Endothelial cell of umbilical vein (primary cell): Measurements from ENCODE around the gene ABCC4. TPM values are rescaled to one million over a fixed set of nuclear protein-coding genes. Genes with fewer than 3 reads are reported as not detected.

Source experiments
- BruUV-seq: library from RNA; stranded (reverse); fragments of 400-500 nt; replicated peaks from 2 replicates; lab custom pipeline; 2021; lab: Mats Ljungman, UMichigan
- CTCF ChIA-PET: fragments of 300-600, 350-600 bp; sonication (Branson Sonifier 250); formaldehyde crosslinking; loops from one replicate; lab custom pipeline; 2021; ENCODE audit warnings: antibody characterized with exemption, inconsistent platforms; lab: Charles Lee
- POLR2A ChIA-PET: fragments of 300-600, 350-600 bp; sonication (Branson Sonifier 250); formaldehyde crosslinking; loops from one replicate; lab custom pipeline; 2021; ENCODE audit warnings: antibody characterized with exemption, inconsistent platforms; lab: Charles Lee
- DNase-seq: peaks from one replicate; pipeline ENCODE4 v3.0.0-alpha.2; 2011; ENCODE audit warnings: low read depth, low spot score
- FAIRE-seq: peaks from 2 replicates; lab custom pipeline; 2011; peaks lifted over from hg19 to GRCh38; lab: Jason Lieb, UNC
- H2AFZ ChIP-seq: 2 replicates; pipeline ENCODE4 v1.6.0; 2012; ENCODE audit warnings: low read depth, low read length, control low read depth, inconsistent platforms
- H3K27ac ChIP-seq: 2 replicates; pipeline ENCODE4 v1.5.1; 2011; ENCODE audit warnings: low read depth, mild to moderate bottlenecking, control low read depth, low read length, moderate library complexity; ENCODE audit not compliant: insufficient read depth
- H3K27me3 ChIP-seq, 2 experiments: 2 replicates each; pipeline versions ENCODE4 v1.6.0 to v1.6.1; 2011; ENCODE audit warnings: low read length in 2 of 2, mixed read lengths in 1 of 2; ENCODE audit not compliant: control insufficient read depth in 2 of 2, insufficient read depth in 2 of 2
- H3K36me3 ChIP-seq, 2 experiments: 2 replicates in 1 of 2; 3 replicates in 1 of 2; pipeline ENCODE4 v1.5.1; 2011; ENCODE audit warnings: low read length in 2 of 2, mild to moderate bottlenecking in 1 of 2, moderate library complexity in 1 of 2; ENCODE audit not compliant: control insufficient read depth in 2 of 2, insufficient read depth in 2 of 2; ENCODE audit errors: extremely low read depth in 1 of 2
- H3K4me1 ChIP-seq: 3 replicates; pipeline ENCODE4 v1.5.1; 2011; ENCODE audit warnings: mild to moderate bottlenecking, low read length; ENCODE audit not compliant: control insufficient read depth, insufficient read depth; ENCODE audit errors: extremely low read depth
- H3K4me2 ChIP-seq: 2 replicates; pipeline ENCODE4 v1.6.1; 2011; ENCODE audit warnings: low read length, control low read depth, mixed read lengths; ENCODE audit not compliant: insufficient read depth
- H3K4me3 ChIP-seq, 3 experiments: fragments of 200-600 bp in 1 of 3; sonication (generic), shearing (Covaris generic) in 1 of 3; replicated peaks in 1 of 3; 2 replicates each; pipeline ENCODE4 v1.5.1; 2011 to 2016; ENCODE audit warnings: control low read depth in 3 of 3, low read length in 3 of 3, mild to moderate bottlenecking in 2 of 3, inconsistent platforms in 1 of 3, low read depth in 1 of 3, moderate library complexity in 1 of 3; ENCODE audit not compliant: insufficient read depth in 1 of 3
- H3K79me2 ChIP-seq: 2 replicates; pipeline ENCODE4 v1.6.0; 2012; ENCODE audit warnings: low read length, inconsistent platforms; ENCODE audit not compliant: control insufficient read depth, insufficient read depth
- H3K9ac ChIP-seq: replicated peaks from 2 replicates; pipeline ENCODE3; 2011; ENCODE audit warnings: low read length, control low read depth; ENCODE audit not compliant: insufficient read depth; ENCODE audit errors: extremely low read depth
- H3K9me1 ChIP-seq: replicated peaks from 3 replicates; pipeline ENCODE4 v1.6.0; 2011; ENCODE audit warnings: mild to moderate bottlenecking, low read length; ENCODE audit not compliant: control insufficient read depth, insufficient read depth; ENCODE audit errors: extremely low read depth
- H3K9me3 ChIP-seq: replicated peaks from 2 replicates; pipeline ENCODE4 v1.5.1; 2012; ENCODE audit warnings: low read length, inconsistent platforms; ENCODE audit not compliant: control insufficient read depth, insufficient read depth
- H4K20me1 ChIP-seq: replicated peaks from 2 replicates; pipeline ENCODE3; 2011; ENCODE audit warnings: mild to moderate bottlenecking, low read length; ENCODE audit not compliant: control insufficient read depth, insufficient read depth; ENCODE audit errors: extremely low read depth
- EZH2 ChIP-seq: IDR thresholded peaks from 2 replicates; pipeline ENCODE4 v1.6.1; 2012; ENCODE audit warnings: borderline replicate concordance, low read depth, mild to moderate bottlenecking, moderate library complexity, low read length, inconsistent platforms; ENCODE audit not compliant: severe bottlenecking
- FOS ChIP-seq: IDR thresholded peaks from 2 replicates; pipeline ENCODE4 v1.6.1; 2011; ENCODE audit warnings: mild to moderate bottlenecking, low read length, moderate library complexity, borderline replicate concordance; ENCODE audit not compliant: insufficient read depth
- GATA2 ChIP-seq: IDR thresholded peaks from 2 replicates; pipeline ENCODE4 v1.7.0; 2011; ENCODE audit warnings: low read depth, mild to moderate bottlenecking, moderate library complexity, mixed read lengths, low read length; ENCODE audit not compliant: insufficient read length, insufficient read depth
- JUN ChIP-seq: IDR thresholded peaks from 2 replicates; pipeline ENCODE4 v1.6.1; 2011; ENCODE audit warnings: borderline replicate concordance, low read depth; ENCODE audit not compliant: insufficient read length, insufficient read depth
- MAX ChIP-seq: IDR thresholded peaks from 2 replicates; pipeline ENCODE4 v1.6.1; 2011; ENCODE audit not compliant: insufficient read depth, insufficient read length
- MYC ChIP-seq: IDR thresholded peaks from one replicate; pipeline ENCODE4 v1.6.1; 2011; ENCODE audit warnings: mild to moderate bottlenecking, low read depth, low read length
- POLR2A ChIP-seq: IDR thresholded peaks from 2 replicates; pipeline ENCODE4 v1.6.1; 2012; ENCODE audit warnings: low read depth, mild to moderate bottlenecking, control low read depth, low read length
- POLR2AphosphoS5 ChIP-seq: IDR thresholded peaks from 2 replicates; pipeline ENCODE4 v1.6.1; 2012; ENCODE audit warnings: low read depth, mild to moderate bottlenecking, control low read depth, low read length, moderate library complexity; ENCODE audit not compliant: insufficient read depth
- dilution Hi-C: fragments of 300-500 bp; cut with MboI; formaldehyde crosslinking; loops from one replicate; pipeline ENCODE4 v1.15.0; 2019; ENCODE audit warnings: low sequenced_read_pairs; ENCODE audit not compliant: extremely low pct_ligation_motif_present
- intact Hi-C: fragments of 100-400 bp; cut with micrococcal nuclease; formaldehyde crosslinking; loops from one replicate; pipeline ENCODE4 v1.10.0; 2022
- polyA plus RNA-seq, 4 experiments: library from polyadenylated mRNA; depleted of rRNA in 3 of 4; stranded (reverse) in 3 of 4; unstranded in 1 of 4; fragments of >200 nt; gene quantifications; 2 replicates each; pipeline versions ENCODE4 v1.2.1 to v1.2.3, GENCODE V29; 2011 to 2012; ENCODE audit warnings: missing spikeins in 1 of 4
- total RNA-seq: library from RNA; stranded (reverse); gene quantifications from 2 replicates; pipeline ENCODE4 v1.2.3, GENCODE V29; 2021
- TF ChIP-seq, protein P1 (sequence below), 2 donors: IDR thresholded peaks; 1 replicate in 1 of 2; 2 replicates in 1 of 2; pipeline ENCODE4 v1.5.1; 2011; ENCODE audit warnings: low read length in 2 of 2, mild to moderate bottlenecking in 2 of 2, moderate library complexity in 2 of 2, control low read depth in 1 of 2, inconsistent platforms in 1 of 2, low read depth in 1 of 2; ENCODE audit not compliant: insufficient read depth in 1 of 2; ENCODE audit errors: extremely low read depth in 1 of 2

ABCC4 gene
- total and polyA plus RNA-seq, 2 donors (not counting 3 experiments of a cell fraction or from before 2014, with no cell fraction given), result 9.2 to 15.9 TPM

- Histone ChIP-seq H3K4me3 (no peak overlapping the region), H2AFZ (no peak overlapping the region), H3K27ac (no peak overlapping the region), H4K20me1 (no peaks in the 10 kb centered on the region), H3K79me2 (no peaks in the 10 kb centered on the region), H3K36me3 (no peaks in the 10 kb centered on the region), H3K4me1 (no peaks in the 10 kb centered on the region), H3K27me3 (no peaks in the 10 kb centered on the region), H3K9ac (no peak overlapping the region), H3K9me3 (no peaks in the 10 kb centered on the region), H3K9me1 (no peaks in the 10 kb centered on the region), H3K4me2 (no peak overlapping the region)
- FAIRE-seq (no peak), DNase-seq (no peak)
- intact Hi-C loops, result no loop called here
- CTCF ChIA-PET, result interaction anchor here (0.9 to 1.2 kb wide), 3 partner anchors 9 to 45 kb away, joined by 3 to 4 read pairs (median 3); no protein-coding TSS in a partner anchor
- TF ChIP-seq POLR2AphosphoS5, result no peak
- TF ChIP-seq, protein P1, sequence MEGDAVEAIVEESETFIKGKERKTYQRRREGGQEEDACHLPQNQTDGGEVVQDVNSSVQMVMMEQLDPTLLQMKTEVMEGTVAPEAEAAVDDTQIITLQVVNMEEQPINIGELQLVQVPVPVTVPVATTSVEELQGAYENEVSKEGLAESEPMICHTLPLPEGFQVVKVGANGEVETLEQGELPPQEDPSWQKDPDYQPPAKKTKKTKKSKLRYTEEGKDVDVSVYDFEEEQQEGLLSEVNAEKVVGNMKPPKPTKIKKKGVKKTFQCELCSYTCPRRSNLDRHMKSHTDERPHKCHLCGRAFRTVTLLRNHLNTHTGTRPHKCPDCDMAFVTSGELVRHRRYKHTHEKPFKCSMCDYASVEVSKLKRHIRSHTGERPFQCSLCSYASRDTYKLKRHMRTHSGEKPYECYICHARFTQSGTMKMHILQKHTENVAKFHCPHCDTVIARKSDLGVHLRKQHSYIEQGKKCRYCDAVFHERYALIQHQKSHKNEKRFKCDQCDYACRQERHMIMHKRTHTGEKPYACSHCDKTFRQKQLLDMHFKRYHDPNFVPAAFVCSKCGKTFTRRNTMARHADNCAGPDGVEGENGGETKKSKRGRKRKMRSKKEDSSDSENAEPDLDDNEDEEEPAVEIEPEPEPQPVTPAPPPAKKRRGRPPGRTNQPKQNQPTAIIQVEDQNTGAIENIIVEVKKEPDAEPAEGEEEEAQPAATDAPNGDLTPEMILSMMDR (IDR thresholded peaks at IDR 0.05; ENCODE audit: extremely low read depth in 1 of 2, insufficient read depth in 1 of 2, low read depth in 1 of 2, low read length in 2 of 2), result no peak
- no peak for TF ChIP-seq POLR2A
- TF ChIP-seq FOS, result no peak
- no peak for TF ChIP-seq JUN
- TF ChIP-seq EZH2, result no peak
- TF ChIP-seq MYC, result no peak
- TF ChIP-seq GATA2, result no peak
- no peak for TF ChIP-seq MAX
- BruUV-seq, result no TSS peak
- dilution Hi-C loops, result no loop called here
- POLR2A ChIA-PET, result interaction anchor here (0.6 kb wide), 1 partner anchor 9 kb away, joined by 5 read pairs; no protein-coding TSS in a partner anchor
Measured at GRCh38 chr13:95044452-95045205, 256.6 kb downstream of the ABCC4 start.
